H54 (cell line): ENCODE results near the gene ACOX1.

Experiments used
- DNase-seq: peaks from one replicate; pipeline ENCODE4 v3.0.0; 2011; ENCODE audit warnings: low spot score, mixed read lengths; ENCODE audit not compliant: insufficient read length
- FAIRE-seq: peaks from 3 replicates; lab custom pipeline; 2011; peaks lifted over from hg19 to GRCh38; lab: Jason Lieb, UNC
- POLR2A ChIP-seq: IDR thresholded peaks from 2 replicates; pipeline ENCODE4 v1.6.1; 2011; ENCODE audit warnings: low read depth, mild to moderate bottlenecking, low read length

Gene ACOX1

DNA sequence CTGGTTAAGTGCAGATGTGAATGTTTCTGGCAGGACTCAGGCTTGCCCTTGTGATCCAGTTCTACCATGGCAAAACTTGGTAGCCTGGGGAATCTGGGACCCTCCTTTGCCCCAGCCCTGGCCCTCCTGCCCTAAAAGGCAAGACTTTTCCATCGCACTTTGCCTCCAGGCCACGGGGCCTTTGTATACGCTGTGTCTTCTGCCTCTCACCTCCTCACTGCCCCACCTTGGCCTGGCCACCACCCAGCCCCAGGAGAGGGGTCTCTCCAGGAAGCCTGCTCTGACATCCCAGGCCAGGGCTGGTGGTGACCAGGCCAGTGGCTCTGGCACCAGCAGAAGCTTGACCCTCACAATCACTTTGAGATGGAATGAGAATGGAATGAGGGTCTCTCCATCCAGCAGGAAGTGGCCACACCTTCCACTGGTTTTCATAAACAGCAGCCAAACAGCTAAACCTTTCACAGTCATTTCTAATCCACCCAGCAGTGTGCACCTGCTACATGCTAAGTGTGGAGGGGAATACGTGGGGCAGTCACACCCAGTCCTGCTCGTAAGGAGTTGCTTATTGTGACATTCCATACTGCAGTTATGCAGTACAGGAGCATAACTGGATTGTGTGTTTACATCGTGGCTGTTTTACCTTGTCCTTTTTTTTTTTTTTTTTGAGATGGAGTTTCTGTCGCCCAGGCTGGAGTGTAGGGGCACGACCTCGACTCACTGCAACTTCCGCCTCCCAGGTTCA, 72.7 kb downstream of the ACOX1 start:
- no peak for FAIRE-seq
- no peak for DNase-seq
- no peak for TF ChIP-seq POLR2A

DNA sequence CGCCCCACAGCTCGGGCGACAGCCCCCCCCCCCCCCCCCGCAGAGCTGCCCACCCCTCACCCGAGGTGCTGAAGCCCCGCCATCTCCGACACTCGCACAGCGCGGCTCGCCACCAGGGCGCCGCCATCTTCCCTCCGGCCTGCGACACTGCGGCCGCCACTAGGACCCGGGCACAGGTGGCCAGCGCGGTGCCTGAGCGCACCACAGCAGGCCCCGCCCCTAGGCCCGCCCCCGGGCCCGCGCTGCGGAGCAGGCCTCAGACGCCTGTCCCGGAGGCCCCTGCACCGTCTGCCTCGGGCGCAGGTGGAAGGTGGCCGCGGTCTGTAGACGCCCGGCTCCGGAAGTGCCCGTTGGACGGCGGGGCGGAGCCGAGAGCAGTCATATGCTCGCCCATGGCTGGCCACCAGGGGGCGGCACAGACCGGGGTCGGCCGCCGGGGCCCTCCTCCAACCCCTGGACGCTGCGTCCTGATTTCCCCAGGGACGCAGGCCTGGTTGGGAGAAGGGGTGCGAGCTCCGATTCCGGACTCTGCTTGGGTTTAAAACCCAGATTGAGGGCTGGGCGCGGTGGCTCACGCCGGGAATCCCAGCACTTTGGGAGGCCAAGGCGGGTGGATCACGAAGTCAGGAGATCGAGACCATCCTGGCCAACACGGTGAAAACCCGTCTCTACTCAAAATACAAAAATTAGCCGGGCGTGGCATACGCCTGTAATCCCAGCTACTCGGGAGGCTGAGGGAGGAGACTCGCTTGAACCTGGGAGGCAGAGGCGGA, 74.0 kb downstream of the ACOX1 start, which contains the start of gene MRPL38:
MRPL38 (minus strand) TSS at position 136 of the 773 bp plus-strand sequence; CDS start at position 127, 9 bp downstream.
- peak; percentile 99 for DNase-seq
- FAIRE-seq, result no peak
- peak; percentile 95 for TF ChIP-seq POLR2A

DNA sequence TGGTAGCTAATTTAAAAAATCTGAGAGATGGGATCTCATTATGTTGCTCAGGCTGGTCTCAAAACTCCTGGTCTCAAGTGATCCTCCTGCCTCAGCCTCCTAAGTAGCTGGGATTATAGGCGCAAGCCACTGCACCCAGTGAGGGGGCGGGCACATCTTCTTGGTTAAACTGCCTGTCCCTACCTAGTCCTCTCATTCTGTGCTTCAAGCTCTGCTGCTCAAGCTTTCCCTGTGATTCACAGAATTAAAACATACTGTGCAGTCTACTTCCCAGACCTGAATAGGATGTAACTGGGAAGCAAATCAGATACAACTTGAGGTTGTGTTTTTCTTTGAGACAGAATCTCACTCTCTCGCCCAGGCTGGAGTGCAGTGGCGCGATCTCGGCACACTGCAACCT, 76.6 kb downstream of the ACOX1 start:
- FAIRE-seq, result no peak
- DNase-seq, result no peak
- TF ChIP-seq POLR2A, result no peak

DNA sequence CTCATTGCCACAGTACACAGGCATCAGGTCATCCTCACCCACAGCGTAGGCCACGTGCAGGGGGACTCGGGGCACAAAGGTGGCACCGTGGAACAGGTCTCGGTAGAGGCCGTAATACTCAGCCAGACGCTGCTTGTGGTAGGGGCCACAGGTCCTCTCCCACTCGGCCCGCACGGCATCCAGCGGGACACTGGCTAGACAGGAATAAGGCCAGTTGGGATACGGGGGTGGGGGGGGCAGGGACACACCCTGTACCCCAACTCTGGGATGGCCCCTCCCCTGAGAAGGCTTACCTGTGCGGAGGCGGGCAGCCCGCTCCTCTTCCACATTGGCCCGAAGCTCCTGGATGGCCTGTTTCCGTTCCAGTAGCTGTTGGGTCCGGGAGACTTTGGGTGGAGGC, 77.2 kb downstream of the ACOX1 start:
- no peak for FAIRE-seq
- TF ChIP-seq POLR2A, result no peak
- DNase-seq, result no peak

GRCh38 chr17:75900691-75901533, 78.1 kb downstream of the ACOX1 start:
- no peak for DNase-seq
- no peak for TF ChIP-seq POLR2A
- no peak for FAIRE-seq

- FAIRE-seq, result no peak
- DNase-seq, result no peak
- TF ChIP-seq POLR2A, result no peak
These were observed 79.0 kb downstream of the ACOX1 start for GRCh38 chr17:75899767-75900468.

- FAIRE-seq (no peak), DNase-seq (no peak)
- TF ChIP-seq POLR2A, result no peak
These were observed 79.6 kb downstream of the ACOX1 start for GRCh38 chr17:75899353-75899752.

GRCh38 chr17:75898791-75899190, 80.2 kb downstream of the ACOX1 start:
- no peak for FAIRE-seq
- no peak for TF ChIP-seq POLR2A
- DNase-seq, result no peak

DNA sequence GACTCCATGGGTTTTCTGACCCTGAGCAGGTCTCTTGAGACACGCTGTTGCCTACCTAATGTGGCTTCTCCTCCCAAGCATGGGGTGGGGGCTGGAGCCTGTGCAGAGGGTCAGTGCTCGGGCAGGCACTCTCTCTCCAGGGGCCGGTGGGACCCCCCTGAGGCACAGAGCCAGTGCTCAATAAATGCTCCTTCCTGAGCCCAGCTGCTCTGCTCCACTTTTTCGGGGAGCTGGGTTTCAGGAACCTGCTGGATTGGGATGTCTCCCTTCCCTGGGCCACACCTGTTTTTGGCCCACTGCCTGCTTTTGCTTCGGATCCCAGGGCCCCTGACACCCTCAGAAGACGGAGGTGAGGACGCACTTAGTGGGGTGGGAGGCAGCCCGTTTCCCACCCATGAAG, 80.9 kb downstream of the ACOX1 start:
- no peak for TF ChIP-seq POLR2A
- FAIRE-seq (no peak), DNase-seq (no peak)

DNA sequence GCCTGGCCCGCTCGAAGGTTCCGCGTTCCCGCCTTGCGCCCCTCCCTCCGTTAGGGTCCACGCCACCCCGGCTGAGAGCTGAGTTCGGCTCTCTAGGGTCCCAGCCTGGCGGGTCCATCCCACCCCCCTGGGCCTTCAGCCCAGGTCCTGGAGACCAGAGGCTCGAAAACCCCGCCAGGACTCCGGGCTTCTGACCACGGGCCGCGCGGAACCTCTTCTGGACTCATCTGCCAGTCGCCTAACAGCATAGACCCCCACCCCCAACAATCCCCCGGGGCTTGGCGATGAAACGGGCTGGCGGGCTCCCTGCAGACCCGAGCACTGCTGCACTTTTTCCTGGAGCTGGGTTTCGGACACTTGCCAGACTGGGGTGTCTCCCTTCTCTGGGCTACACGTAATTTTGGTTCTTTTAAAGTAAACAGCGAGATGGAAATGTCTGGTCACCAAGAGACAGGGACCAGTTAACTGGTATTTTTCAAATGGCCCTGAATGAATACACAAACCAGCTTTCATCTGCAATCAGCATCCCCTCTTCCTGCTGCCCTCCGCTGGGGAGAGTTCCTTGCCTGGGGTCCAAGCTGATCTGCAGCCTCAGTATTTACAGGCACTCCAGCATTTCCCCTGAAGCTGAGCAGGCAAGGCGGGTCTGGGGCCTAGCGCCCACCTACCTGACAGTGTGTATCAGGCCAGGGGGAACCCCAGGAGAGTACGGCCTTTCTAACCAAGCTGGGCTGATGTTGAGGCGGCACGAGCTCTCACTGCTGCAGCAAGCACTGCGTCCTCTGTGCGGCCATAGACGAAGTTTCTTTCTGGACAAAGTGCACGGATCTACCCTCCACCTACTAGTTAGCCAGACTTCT, 81.6 kb downstream of the ACOX1 start:
- FAIRE-seq (no peak), DNase-seq (no peak)
- no peak for TF ChIP-seq POLR2A

DNA sequence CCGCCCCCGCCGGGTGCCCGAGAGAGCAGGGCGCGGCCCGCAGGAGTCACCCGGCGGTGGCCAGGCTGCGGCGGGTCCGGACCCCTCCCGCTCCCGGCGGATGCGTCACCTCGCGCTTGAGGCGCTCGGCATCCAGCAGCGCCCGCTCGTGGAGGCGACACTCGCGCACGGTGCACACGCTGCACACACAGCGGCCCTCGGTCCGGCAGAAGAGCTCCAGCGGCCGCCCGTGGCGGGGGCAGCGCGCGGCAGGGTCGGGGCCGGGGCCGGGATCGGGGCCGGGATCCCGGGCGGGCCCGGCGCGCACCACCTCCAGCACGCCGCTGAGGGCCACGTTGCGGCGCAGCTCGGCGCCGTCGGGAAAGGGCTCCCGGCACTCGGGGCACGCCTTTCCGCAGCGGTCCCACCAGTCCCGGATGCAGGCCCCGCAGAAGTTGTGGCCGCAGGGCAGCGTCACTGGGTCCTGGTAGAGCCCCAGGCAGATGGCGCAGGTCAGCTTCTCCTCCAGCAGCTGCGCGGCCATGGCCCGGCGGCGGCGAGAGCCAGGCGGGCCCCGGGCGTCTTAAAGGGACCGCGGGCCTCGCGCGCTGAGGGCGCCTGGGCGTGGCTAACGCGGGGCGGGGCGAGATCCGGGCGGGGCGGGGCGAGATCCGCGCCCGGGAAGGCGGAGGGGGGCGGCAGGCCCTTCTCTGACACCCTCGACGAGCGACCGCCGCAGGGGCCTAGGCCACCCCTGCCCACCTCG, 82.4 kb downstream of the ACOX1 start, which contains the start of gene TRIM65:
TRIM65 (minus strand) TSS at position 537 of the 745 bp plus-strand sequence; CDS start at position 523, 14 bp downstream.
- FAIRE-seq (no peak), DNase-seq (peak; percentile 92)
- TF ChIP-seq POLR2A, result peak; percentile 84
